Activated T-cell treated with anti-CD3 and anti-CD28 coated beads for 24 hours (primary cell): ENCODE measurements around the gene CTNNA3.
"Not testable (repeated sequence)": the region's sequence is repeated elsewhere in the genome, so short reads cannot be mapped to it uniquely, and the experiment has no call there.

Source experiments
- DNase-seq: peaks from one replicate; pipeline ENCODE4 v3.0.0-alpha.2; 2020; ENCODE audit warnings: low read depth

CTNNA3 gene

GRCh38 chr10:66378117-66378876 is 1317.7 kb downstream of the CTNNA3 start:
- no peak for DNase-seq

GRCh38 chr10:66368146-66368545 is 1327.8 kb downstream of the CTNNA3 start:
- no peak for DNase-seq

GRCh38 chr10:66366163-66366562 is 1329.8 kb downstream of the CTNNA3 start:
- DNase-seq: no peak

- no peak for DNase-seq
These were observed 1330.3 kb downstream of the CTNNA3 start for GRCh38 chr10:66365686-66366085.

- no peak for DNase-seq
These were observed 1333.5 kb downstream of the CTNNA3 start for GRCh38 chr10:66362522-66362921.

GRCh38 chr10:66353822-66354221 is 1342.2 kb downstream of the CTNNA3 start:
- not testable (repeated sequence) for DNase-seq

- DNase-seq: no peak
These were observed 1342.6 kb downstream of the CTNNA3 start for GRCh38 chr10:66353422-66353821.

GRCh38 chr10:66350622-66351399 is 1345.2 kb downstream of the CTNNA3 start:
- DNase-seq: no peak

GRCh38 chr10:66349726-66350125 is 1346.3 kb downstream of the CTNNA3 start:
- no peak for DNase-seq

GRCh38 chr10:66349076-66349475 is 1346.9 kb downstream of the CTNNA3 start:
- no peak for DNase-seq

GRCh38 chr10:66337211-66337610 is 1358.8 kb downstream of the CTNNA3 start:
- no peak for DNase-seq

GRCh38 chr10:66336791-66337190 is 1359.2 kb downstream of the CTNNA3 start:
- DNase-seq: no peak

- DNase-seq: not testable (repeated sequence)
These were observed 1360.2 kb downstream of the CTNNA3 start for GRCh38 chr10:66335753-66336152.

- no peak for DNase-seq
These were observed 1366.8 kb downstream of the CTNNA3 start for GRCh38 chr10:66329147-66329546.

GRCh38 chr10:66326876-66327275 is 1369.1 kb downstream of the CTNNA3 start:
- no peak for DNase-seq

GRCh38 chr10:66322777-66323176 is 1373.2 kb downstream of the CTNNA3 start:
- DNase-seq: no peak

- DNase-seq: no peak
These were observed 1374.0 kb downstream of the CTNNA3 start for GRCh38 chr10:66321723-66322665.

- no peak for DNase-seq
These were observed 1377.2 kb downstream of the CTNNA3 start for GRCh38 chr10:66318761-66319160.

- no peak for DNase-seq
These were observed 1388.2 kb downstream of the CTNNA3 start for GRCh38 chr10:66307826-66308225.

- no peak for DNase-seq
These were observed 1394.9 kb downstream of the CTNNA3 start for GRCh38 chr10:66301078-66301477.

GRCh38 chr10:66295602-66296001 is 1400.4 kb downstream of the CTNNA3 start:
- DNase-seq: no peak

- no peak for DNase-seq
These were observed 1401.5 kb downstream of the CTNNA3 start for GRCh38 chr10:66294538-66294937.
